GM18505 (cell line): ENCODE results near the gene ZYG11B.

Experiments used
- ATAC-seq: cut with Tn5 transposase; IDR thresholded peaks from one replicate; pipeline ENCODE4 v1.9.1; 2021; ENCODE audit not compliant: unreplicated experiment
- POLR2A ChIP-seq: IDR thresholded peaks from 4 replicates; pipeline ENCODE4 v1.6.1; 2011; ENCODE audit warnings: borderline replicate concordance; ENCODE audit not compliant: insufficient read depth, insufficient read length; ENCODE audit errors: extremely low read depth

The ZYG11B gene

DNA sequence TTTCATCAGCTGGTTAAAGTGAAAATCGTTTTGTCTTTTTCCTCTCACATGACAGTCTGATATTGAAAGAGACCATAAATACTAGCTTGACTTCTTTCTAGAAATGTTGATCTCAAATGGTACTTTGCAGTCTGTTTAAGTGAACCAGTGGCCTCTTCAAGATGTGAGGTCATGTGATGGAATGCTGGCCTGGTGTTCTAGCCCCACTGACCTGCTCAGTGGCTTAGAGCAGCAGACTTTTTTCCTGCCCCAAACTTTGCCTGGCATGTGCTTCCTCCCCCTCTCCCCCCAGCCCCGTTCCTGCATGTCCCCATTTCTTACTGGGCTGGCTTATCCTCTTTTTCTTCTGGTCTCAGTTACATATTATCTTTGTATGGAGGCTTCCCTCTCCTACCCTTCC is 150.6 kb downstream of the ZYG11B start:
- no peak for ATAC-seq
- TF ChIP-seq POLR2A: no peak
